ENCODE data around the gene ELOVL2. TPM values are rescaled to one million over a fixed set of nuclear protein-coding genes. Genes with fewer than 3 reads are reported as not detected.

Gene ELOVL2
- total RNA-seq, 4 donors from 2014 or later: 0.60 to 2.2 (median 1.3) TPM

- 68 to 81% methylated on average over 6 of the region's 6 CpGs for WGBS, 2 donors
- Histone ChIP-seq H3K27me3 (no peaks in the 10 kb centered on the region), H3K4me3 (no peak overlapping the region), H3K36me3 (no peaks in the 10 kb centered on the region), H3K9me3 (no peaks in the 10 kb centered on the region), H3K4me1 (no peaks in the 10 kb centered on the region), H3K27ac (no peak overlapping the region)
- DNase-seq (ENCODE audit: low spot score in 2 of 2): no peak
- TF ChIP-seq CTCF (IDR thresholded peaks at IDR 0.05): no peak
- TF ChIP-seq POLR2A (IDR thresholded peaks at IDR 0.05): no peak
- TF ChIP-seq EP300 (IDR thresholded peaks at IDR 0.05): no peak
These were observed 67.5 kb downstream of the ELOVL2 start for GRCh38 chr6:10976571-10976970.

- peaks cover 0 to 5% (median 0%) of the 10 kb centered on the region in 4 donors for H3K9me3 ChIP-seq
- peaks cover 0 to 4% (median 0%) of the 10 kb centered on the region in 3 donors for H3K36me3 ChIP-seq
- no peaks in the 10 kb centered on the region for H3K27me3 ChIP-seq
- no peak overlapping the region for H3K27ac ChIP-seq
- 72 to 73% methylated on average over 3 of the region's 3 CpGs for WGBS, 2 donors
- no peak for TF ChIP-seq EP300 (IDR thresholded peaks at IDR 0.05)
- no peak for TF ChIP-seq CTCF (IDR thresholded peaks at IDR 0.05)
- TF ChIP-seq POLR2A (IDR thresholded peaks at IDR 0.05): no peak
- DNase-seq (ENCODE audit: low spot score in 2 of 2): no peak
- H3K4me1 ChIP-seq: no peaks in the 10 kb centered on the region
- H3K4me3 ChIP-seq: no peak overlapping the region
These were observed 71.9 kb downstream of the ELOVL2 start for GRCh38 chr6:10972196-10972595.

- WGBS, 2 donors: 91% methylated on average over 3 of the region's 3 CpGs
- Histone ChIP-seq H3K27ac (no peak overlapping the region), H3K4me3 (no peak overlapping the region), H3K9me3 (peaks cover 0 to 20% (median 5%) of the 10 kb centered on the region in 4 donors), H3K36me3 (peaks cover 0 to 6% (median 0%) of the 10 kb centered on the region in 3 donors), H3K4me1 (no peaks in the 10 kb centered on the region), H3K27me3 (no peaks in the 10 kb centered on the region)
- no peak for DNase-seq (ENCODE audit: low spot score in 2 of 2)
- TF ChIP-seq POLR2A (IDR thresholded peaks at IDR 0.05) (no peak), CTCF (IDR thresholded peaks at IDR 0.05) (no peak), EP300 (IDR thresholded peaks at IDR 0.05) (no peak)
These were observed 73.4 kb downstream of the ELOVL2 start for GRCh38 chr6:10970731-10971130.

- no peak for DNase-seq (ENCODE audit: low spot score in 2 of 2)
- 23 to 42% methylated on average over 2 of the region's 2 CpGs for WGBS, 2 donors
- H3K9me3 ChIP-seq: peaks cover 0 to 23% (median 5%) of the 10 kb centered on the region in 4 donors
These were observed 75.3 kb downstream of the ELOVL2 start for GRCh38 chr6:10968776-10969175.

GRCh38 chr6:10964684-10965083 is 79.4 kb downstream of the ELOVL2 start:
- TF ChIP-seq POLR2A (IDR thresholded peaks at IDR 0.05): no peak
- TF ChIP-seq EP300 (IDR thresholded peaks at IDR 0.05): no peak
- TF ChIP-seq CTCF (IDR thresholded peaks at IDR 0.05): no peak
- Histone ChIP-seq H3K4me1 (no peaks in the 10 kb centered on the region), H3K4me3 (no peak overlapping the region), H3K27ac (no peak overlapping the region), H3K36me3 (peaks cover 0 to 8% (median 0%) of the 10 kb centered on the region in 3 donors), H3K27me3 (no peaks in the 10 kb centered on the region), H3K9me3 (peaks cover 0 to 23% (median 5%) of the 10 kb centered on the region in 4 donors)
- DNase-seq (ENCODE audit: low spot score in 2 of 2): no peak
- WGBS, 2 donors: 78 to 93% methylated on average over 1 of the region's 1 CpG

More at GRCh38 chr6:10968776-10969175, 75.3 kb downstream of the ELOVL2 start:
- Histone ChIP-seq H3K36me3 (peaks cover 0 to 8% (median 0%) of the 10 kb centered on the region in 3 donors), H3K27me3 (no peaks in the 10 kb centered on the region), H3K4me3 (no peak overlapping the region), H3K27ac (no peak overlapping the region), H3K4me1 (no peaks in the 10 kb centered on the region)
- TF ChIP-seq POLR2A (IDR thresholded peaks at IDR 0.05) (no peak), EP300 (IDR thresholded peaks at IDR 0.05) (no peak), CTCF (IDR thresholded peaks at IDR 0.05) (no peak)
